Measurements from ENCODE around the gene MRPL52. TPM values are rescaled to one million over a fixed set of nuclear protein-coding genes. Genes with fewer than 3 reads are reported as not detected.
"Not testable (repeated sequence)": the region's sequence is repeated elsewhere in the genome, so short reads cannot be mapped to it uniquely, and the experiment has no call there.

MRPL52 gene
- total RNA-seq, result 100 to 1,000 TPM; 170 TPM

DNA sequence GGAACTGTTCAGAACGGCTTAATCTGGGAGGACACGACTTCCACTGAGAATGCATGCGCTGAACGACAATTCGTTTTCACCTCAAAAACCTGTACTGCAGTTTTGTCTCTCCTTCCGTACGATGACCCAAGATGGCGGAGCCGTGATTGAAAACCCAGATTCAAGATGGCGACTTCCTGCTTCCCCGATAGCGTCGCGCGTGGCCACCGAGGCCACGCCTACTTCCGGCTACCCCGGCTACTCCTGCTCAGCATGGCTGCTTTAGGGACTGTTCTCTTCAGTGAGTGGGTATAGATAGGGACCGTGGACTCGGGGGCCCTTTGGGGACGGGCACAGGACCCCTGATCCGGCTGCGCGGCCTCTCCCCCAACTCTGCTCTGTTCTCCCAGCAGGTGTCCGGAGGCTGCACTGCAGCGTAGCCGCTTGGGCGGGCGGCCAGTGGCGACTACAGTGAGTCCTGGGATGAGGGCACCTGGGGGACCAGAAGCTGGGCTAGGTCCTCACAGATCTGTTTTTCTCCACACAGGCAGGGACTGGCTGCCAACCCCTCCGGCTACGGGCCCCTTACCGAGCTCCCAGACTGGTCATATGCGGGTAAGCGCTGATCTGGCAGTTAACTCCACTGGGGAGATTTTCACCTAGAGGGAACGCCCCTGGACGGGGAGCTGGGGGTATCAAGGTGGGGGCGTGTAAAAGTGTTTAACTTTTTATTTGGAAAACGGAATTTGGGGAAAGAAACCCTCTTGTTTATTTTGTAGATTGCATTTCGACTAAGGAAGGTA, at the start of gene MRPL52:
TSS of gene MRPL52 (plus strand) at position 227 of the 782 bp plus-strand sequence. CDS start at position 253, 26 bp downstream.
- DNase-seq, result peak; percentile 94
- Mint-ChIP-seq H3K4me1 (ENCODE audit: low read depth) (peaks cover 34% of the 10 kb centered on the region), H3K9me3 (no peaks in the 10 kb centered on the region), H3K36me3 (ENCODE audit: low read depth) (peaks cover 15% of the 10 kb centered on the region), H3K27ac (peak within 1 kb of the TSS; percentile 97), H3K27me3 (ENCODE audit: low read depth) (no peaks in the 10 kb centered on the region), H3K4me3 (peak within 1 kb of the TSS; percentile 94)
- CTCF ChIA-PET, result interaction anchor here (0.7 to 2.7 kb wide), 11 partner anchors 20 to 917 kb away, joined by 3 to 16 read pairs (median 5); partner anchors contain the start of gene RBM23
- intact Hi-C loops (cut with micrococcal nuclease), result loop anchor here (1.0 to 2.0 kb wide), 5 partner anchors 41 to 99 kb away; partner anchors contain the start of genes LRP10, OXA1L, PRMT5 and RBM23

DNA sequence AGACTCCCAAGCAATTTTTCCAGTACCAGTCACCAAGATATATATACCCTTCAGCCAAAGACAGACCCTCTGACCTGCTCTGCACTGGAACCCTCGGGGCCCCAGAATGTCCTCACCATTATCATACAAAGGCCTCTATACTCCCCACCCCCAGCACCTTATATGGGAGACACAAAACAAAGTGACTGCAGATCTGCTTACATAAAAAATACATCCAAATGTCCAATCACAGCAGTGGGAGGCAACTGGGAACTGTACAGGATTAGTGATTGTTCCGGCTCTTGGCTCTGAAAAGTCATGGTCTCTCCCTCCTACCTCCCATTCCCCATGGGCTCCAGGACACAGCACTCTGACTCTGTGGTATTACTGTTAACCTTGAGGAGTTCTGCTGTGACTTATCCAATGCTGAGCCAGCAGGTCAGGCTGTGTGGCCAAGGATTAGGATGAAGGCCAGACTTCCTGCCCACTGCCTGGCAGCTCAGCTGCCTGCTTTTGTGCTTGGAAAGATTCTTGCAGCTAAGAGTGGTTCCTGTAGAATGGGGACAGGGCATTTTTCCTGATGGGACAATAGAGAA, 49.5 kb upstream of the MRPL52 start:
- Mint-ChIP-seq H3K27me3 (ENCODE audit: low read depth) (no peaks in the 10 kb centered on the region), H3K27ac (no peak overlapping the region), H3K4me1 (ENCODE audit: low read depth) (no peaks in the 10 kb centered on the region), H3K4me3 (no peak overlapping the region), H3K9me3 (no peaks in the 10 kb centered on the region), H3K36me3 (ENCODE audit: low read depth) (no peaks in the 10 kb centered on the region)
- intact Hi-C loops (cut with micrococcal nuclease), result no loop called here
- DNase-seq, result no peak
- CTCF ChIA-PET, result no interaction called here

GRCh38 chr14:22780941-22781300, 48.8 kb upstream of the MRPL52 start:
- intact Hi-C loops (cut with micrococcal nuclease), result no loop called here
- DNase-seq, result no peak
- Mint-ChIP-seq H3K27me3 (ENCODE audit: low read depth) (no peaks in the 10 kb centered on the region), H3K27ac (no peak overlapping the region), H3K4me1 (ENCODE audit: low read depth) (no peaks in the 10 kb centered on the region), H3K9me3 (no peaks in the 10 kb centered on the region), H3K36me3 (ENCODE audit: low read depth) (no peaks in the 10 kb centered on the region), H3K4me3 (no peak overlapping the region)
- CTCF ChIA-PET, result no interaction called here

DNA sequence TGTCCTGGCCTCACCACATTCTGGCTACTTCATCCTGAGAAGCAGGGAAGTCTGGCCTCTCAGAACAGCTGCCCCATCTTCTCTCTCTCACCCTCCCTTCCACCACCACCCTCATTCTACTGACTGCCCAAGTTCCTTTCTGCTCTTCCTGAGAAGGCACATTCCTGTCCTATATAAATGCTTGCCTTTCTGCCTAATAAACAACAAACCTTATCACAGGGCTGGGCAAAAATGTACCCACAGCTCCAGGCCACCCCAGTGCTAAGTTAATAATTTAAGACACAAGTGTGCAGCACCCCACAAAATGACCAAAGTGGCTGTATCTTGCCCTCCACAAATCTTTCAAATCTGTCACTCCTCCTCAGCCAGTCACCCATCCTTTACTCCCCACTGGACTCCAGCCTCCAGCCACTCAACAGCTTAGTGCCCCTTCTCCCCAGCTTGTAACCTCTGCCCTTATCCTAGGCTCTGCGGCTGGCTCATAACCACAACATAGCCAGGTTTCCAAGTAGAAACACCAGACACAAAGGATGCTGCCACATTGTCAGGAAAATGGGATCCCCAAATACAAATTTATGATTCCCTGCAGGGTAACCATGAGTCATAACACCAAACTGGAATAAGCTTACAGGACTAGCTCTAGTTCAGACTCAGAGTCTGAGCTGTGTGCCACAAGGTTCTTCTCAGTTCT, 48.2 kb upstream of the MRPL52 start:
- Mint-ChIP-seq H3K27me3 (ENCODE audit: low read depth) (no peaks in the 10 kb centered on the region), H3K36me3 (ENCODE audit: low read depth) (no peaks in the 10 kb centered on the region), H3K9me3 (no peaks in the 10 kb centered on the region), H3K4me1 (ENCODE audit: low read depth) (no peaks in the 10 kb centered on the region), H3K27ac (no peak overlapping the region), H3K4me3 (no peak overlapping the region)
- DNase-seq, result no peak
- CTCF ChIA-PET, result no interaction called here
- intact Hi-C loops (cut with micrococcal nuclease), result no loop called here

- no peak overlapping the region for H3K27ac Mint-ChIP-seq
- no peak for DNase-seq
- H3K4me1 Mint-ChIP-seq (ENCODE audit: low read depth), result peaks cover 16% of the 10 kb centered on the region
- no peaks in the 10 kb centered on the region for H3K9me3 Mint-ChIP-seq
- CTCF ChIA-PET, result no interaction called here
- intact Hi-C loops (cut with micrococcal nuclease), result no loop called here
- H3K36me3 Mint-ChIP-seq (ENCODE audit: low read depth), result no peaks in the 10 kb centered on the region
- no peak overlapping the region for H3K4me3 Mint-ChIP-seq
- H3K27me3 Mint-ChIP-seq (ENCODE audit: low read depth), result no peaks in the 10 kb centered on the region
Observed at GRCh38 chr14:22786685-22787084, 43.0 kb upstream of the MRPL52 start.

GRCh38 chr14:22791301-22791700, 38.4 kb upstream of the MRPL52 start:
- H3K36me3 Mint-ChIP-seq (ENCODE audit: low read depth), result no peaks in the 10 kb centered on the region
- H3K4me3 Mint-ChIP-seq, result no peak overlapping the region
- H3K9me3 Mint-ChIP-seq, result no peaks in the 10 kb centered on the region
- H3K27ac Mint-ChIP-seq, result peak overlapping the region; percentile 10
- intact Hi-C loops (cut with micrococcal nuclease), result no loop called here
- CTCF ChIA-PET, result interaction anchor here (0.7 to 1.6 kb wide), 3 partner anchors 61 to 1149 kb away, joined by 3 to 5 read pairs (median 5); no protein-coding TSS in a partner anchor
- no peaks in the 10 kb centered on the region for H3K27me3 Mint-ChIP-seq (ENCODE audit: low read depth)
- DNase-seq, result no peak
- H3K4me1 Mint-ChIP-seq (ENCODE audit: low read depth), result peaks cover 16% of the 10 kb centered on the region

DNA sequence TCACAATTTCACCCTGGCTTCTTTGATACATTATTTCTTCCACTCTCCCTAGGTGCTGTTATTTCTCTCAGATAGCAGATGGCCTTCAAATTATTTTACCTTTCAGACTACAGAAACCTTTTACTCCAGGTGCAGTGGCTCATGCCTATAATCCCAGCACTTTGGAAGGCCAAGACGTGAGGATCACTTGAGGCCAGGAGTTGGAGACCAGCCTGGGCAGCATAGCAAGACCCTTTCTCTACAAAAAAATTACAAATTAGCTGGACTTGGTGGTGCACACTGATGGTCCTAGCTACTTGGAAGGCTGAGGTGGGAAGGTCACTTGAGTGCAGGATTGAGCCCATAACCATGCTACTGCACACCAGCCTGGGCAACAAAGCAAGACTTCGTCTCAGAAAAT, 37.5 kb upstream of the MRPL52 start:
- no peak overlapping the region for H3K4me3 Mint-ChIP-seq
- no peak for DNase-seq
- H3K27ac Mint-ChIP-seq, result no peak overlapping the region
- no peaks in the 10 kb centered on the region for H3K27me3 Mint-ChIP-seq (ENCODE audit: low read depth)
- no peaks in the 10 kb centered on the region for H3K36me3 Mint-ChIP-seq (ENCODE audit: low read depth)
- CTCF ChIA-PET, result interaction anchor here (0.5 to 1.6 kb wide), 2 partner anchors 63 to 180 kb away, joined by 3 to 5 read pairs; no protein-coding TSS in a partner anchor
- no peaks in the 10 kb centered on the region for H3K9me3 Mint-ChIP-seq
- intact Hi-C loops (cut with micrococcal nuclease), result no loop called here
- peaks cover 16% of the 10 kb centered on the region for H3K4me1 Mint-ChIP-seq (ENCODE audit: low read depth)

DNA sequence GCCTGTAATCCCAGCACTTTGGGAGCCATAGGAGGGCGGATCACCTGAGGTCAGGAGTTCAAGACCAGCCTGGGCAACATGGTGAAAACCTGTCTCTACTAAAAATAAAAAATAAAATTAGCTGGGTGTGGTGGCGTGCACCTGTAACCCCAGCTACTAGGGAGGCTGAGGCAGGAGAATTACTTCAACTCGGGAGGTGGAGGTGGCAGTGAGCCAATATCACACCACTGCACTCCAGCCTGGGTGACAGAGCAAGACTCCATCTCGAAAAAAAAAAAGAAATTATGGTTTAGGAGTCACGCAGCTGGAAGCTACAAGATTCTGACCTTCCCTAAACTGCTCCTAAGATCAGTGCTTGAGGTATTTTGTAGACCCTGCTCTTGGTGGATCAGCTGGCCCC, 36.1 kb upstream of the MRPL52 start:
- H3K9me3 Mint-ChIP-seq; DNase-seq; H3K4me3 Mint-ChIP-seq; H3K36me3 Mint-ChIP-seq (ENCODE audit: low read depth); H3K27me3 Mint-ChIP-seq (ENCODE audit: low read depth); H3K27ac Mint-ChIP-seq; intact Hi-C loops (cut with micrococcal nuclease): not testable (repeated sequence)
- H3K4me1 Mint-ChIP-seq (ENCODE audit: low read depth), result peaks cover 16% of the 10 kb centered on the region
- CTCF ChIA-PET, result interaction anchor here (0.7 to 1.4 kb wide), 3 partner anchors 30 to 61 kb away, joined by 3 to 6 read pairs (median 3); no protein-coding TSS in a partner anchor

- no peak overlapping the region for H3K4me3 Mint-ChIP-seq
- CTCF ChIA-PET, result interaction anchor here (0.7 to 1.4 kb wide), 4 partner anchors 29 to 223 kb away, joined by 3 to 6 read pairs (median 4); no protein-coding TSS in a partner anchor
- H3K9me3 Mint-ChIP-seq, result no peaks in the 10 kb centered on the region
- H3K27ac Mint-ChIP-seq, result no peak overlapping the region
- H3K36me3 Mint-ChIP-seq (ENCODE audit: low read depth), result no peaks in the 10 kb centered on the region
- H3K27me3 Mint-ChIP-seq (ENCODE audit: low read depth), result peaks cover 1% of the 10 kb centered on the region
- peaks cover 16% of the 10 kb centered on the region for H3K4me1 Mint-ChIP-seq (ENCODE audit: low read depth)
- no peak for DNase-seq
- intact Hi-C loops (cut with micrococcal nuclease), result no loop called here
Observed at GRCh38 chr14:22793976-22794375, 35.7 kb upstream of the MRPL52 start.

DNA sequence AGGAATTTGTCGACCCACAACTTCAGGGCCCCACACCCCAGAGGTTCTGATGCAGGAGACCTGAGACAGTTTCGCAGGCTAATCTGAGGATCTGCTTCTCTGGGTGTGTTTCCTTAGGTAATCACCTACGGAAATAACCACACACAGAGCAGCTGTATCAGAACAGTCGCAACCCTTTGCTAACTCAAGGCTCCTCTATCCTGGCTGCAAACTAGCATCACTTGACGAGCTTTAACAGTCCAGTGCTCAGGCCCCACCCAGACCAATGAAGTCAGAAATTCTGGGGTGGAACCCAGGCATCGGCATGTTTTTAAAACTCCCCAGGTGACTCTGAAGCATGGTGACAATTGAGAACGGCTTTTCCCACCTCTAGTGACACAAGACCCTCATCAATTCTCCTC, 35.1 kb upstream of the MRPL52 start:
- DNase-seq, result no peak
- Mint-ChIP-seq H3K4me3 (no peak overlapping the region), H3K4me1 (ENCODE audit: low read depth) (peaks cover 15% of the 10 kb centered on the region), H3K27me3 (ENCODE audit: low read depth) (peaks cover 3% of the 10 kb centered on the region), H3K36me3 (ENCODE audit: low read depth) (no peaks in the 10 kb centered on the region), H3K27ac (no peak overlapping the region), H3K9me3 (no peaks in the 10 kb centered on the region)
- CTCF ChIA-PET, result interaction anchor here (1.0 to 1.3 kb wide), 2 partner anchors 29 to 224 kb away, joined by 3 to 4 read pairs; no protein-coding TSS in a partner anchor
- intact Hi-C loops (cut with micrococcal nuclease), result no loop called here

DNA sequence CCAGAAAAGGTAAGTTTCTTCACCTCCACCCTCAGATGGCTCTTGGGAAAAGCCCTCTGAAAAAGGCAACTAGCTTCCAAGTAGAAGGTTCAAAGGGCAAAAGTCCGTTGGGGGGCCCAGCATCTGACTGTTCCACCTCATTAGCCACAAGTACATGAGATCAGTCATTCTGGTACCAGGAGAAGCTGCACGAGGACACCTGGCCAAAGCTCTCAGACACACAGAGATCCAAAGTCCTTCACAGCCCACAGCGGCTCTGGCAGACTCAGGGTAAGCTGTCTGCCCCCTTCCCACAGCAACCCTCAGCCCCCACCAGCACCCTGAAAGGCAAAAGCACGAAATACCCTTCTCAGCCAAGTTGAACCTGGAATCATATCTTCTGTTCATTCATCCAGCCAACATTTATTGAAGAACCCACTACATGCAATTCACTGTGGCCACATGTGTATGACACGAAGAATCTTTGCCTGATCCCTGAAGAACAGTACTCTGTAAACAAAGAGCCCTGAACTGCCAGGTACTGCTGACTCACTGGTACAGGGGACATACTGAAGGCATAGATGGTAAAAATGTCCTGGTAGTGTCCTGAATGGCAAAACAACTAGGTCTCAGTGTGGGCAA, 33.5 kb upstream of the MRPL52 start:
- Mint-ChIP-seq H3K27ac (no peak overlapping the region), H3K4me1 (ENCODE audit: low read depth) (peaks cover 2% of the 10 kb centered on the region), H3K27me3 (ENCODE audit: low read depth) (peaks cover 6% of the 10 kb centered on the region), H3K9me3 (no peaks in the 10 kb centered on the region), H3K36me3 (ENCODE audit: low read depth) (no peaks in the 10 kb centered on the region), H3K4me3 (no peak overlapping the region)
- CTCF ChIA-PET, result interaction anchor here (1.2 kb wide), 1 partner anchor 13 kb away, joined by 3 read pairs; no protein-coding TSS in a partner anchor
- intact Hi-C loops (cut with micrococcal nuclease), result no loop called here
- DNase-seq, result no peak
